HT1080 (cell line): ENCODE results near the gene C13orf46. TPM values are rescaled to one million over a fixed set of nuclear protein-coding genes. Genes with fewer than 3 reads are reported as not detected.

Experiments
- DNase-seq: peaks from one replicate; pipeline ENCODE4 v3.0.0-alpha.2; 2015; ENCODE audit warnings: low read depth
- total RNA-seq: library from RNA; depleted of rRNA; stranded (reverse); fragments of >200 nt; shearing (Covaris generic); gene quantifications from 2 replicates; pipeline ENCODE4 v1.2.3, GENCODE V29; 2014

The C13orf46 gene
- total RNA-seq, 1 experiment from 2014 or later = 0.23 TPM

DNA sequence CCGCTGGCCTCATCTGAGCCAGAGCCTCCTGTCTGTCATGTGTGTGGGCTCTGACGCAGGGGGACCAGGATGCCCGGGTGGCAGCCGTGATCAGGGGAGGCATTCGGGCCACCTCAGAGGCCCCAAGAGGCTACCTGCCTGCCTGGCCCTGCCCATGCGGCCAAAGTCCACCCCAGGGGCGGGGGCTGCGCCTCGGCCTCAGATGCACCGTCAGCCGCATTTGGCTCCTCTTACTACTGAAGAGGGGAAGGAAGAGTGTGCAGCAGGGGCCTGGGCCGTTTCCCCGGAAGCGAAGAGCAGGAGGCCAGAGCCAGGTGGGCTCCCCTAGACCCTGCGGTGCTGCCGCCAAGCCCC is 34.0 kb downstream of the C13orf46 start:
- no peak for DNase-seq

GRCh38 chr13:113939129-113939943 is 34.5 kb downstream of the C13orf46 start:
- no peak for DNase-seq

GRCh38 chr13:113938716-113939115 is 35.2 kb downstream of the C13orf46 start:
- DNase-seq = no peak

GRCh38 chr13:113938246-113938645 is 35.6 kb downstream of the C13orf46 start:
- DNase-seq = no peak

DNA sequence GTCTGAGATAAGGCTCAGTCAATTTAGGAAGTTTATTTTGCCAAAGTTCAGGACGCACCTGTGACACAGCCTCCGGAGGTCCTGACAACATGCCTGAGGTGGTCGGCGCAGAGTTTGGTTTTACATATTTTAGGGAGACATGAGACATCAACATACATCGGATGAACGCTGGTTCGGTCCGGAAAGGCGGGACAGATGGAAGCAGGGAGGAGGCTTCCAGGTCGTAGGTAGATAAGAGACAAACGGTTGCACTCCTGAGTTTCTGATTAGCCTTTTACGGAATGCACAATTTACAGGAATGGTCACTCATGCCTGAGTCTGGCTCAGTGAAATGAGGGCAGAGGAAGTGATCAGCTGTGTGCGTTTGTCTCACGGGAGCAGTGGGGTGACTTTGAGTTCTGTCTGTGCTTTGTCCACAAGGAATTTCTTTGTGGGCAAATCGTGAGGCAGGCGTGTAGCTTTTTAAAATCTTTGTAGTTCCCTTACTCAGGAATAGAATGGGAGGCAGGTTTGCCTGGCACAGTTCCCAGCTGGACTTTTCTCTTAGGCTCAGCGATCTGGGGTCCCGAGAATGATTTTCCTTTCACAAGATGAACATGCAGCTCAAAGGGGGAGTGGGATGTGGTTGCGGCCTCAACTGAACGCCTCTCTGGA is 36.2 kb downstream of the C13orf46 start:
- DNase-seq = no peak

GRCh38 chr13:113937073-113937472 is 36.8 kb downstream of the C13orf46 start:
- DNase-seq = no peak

DNA sequence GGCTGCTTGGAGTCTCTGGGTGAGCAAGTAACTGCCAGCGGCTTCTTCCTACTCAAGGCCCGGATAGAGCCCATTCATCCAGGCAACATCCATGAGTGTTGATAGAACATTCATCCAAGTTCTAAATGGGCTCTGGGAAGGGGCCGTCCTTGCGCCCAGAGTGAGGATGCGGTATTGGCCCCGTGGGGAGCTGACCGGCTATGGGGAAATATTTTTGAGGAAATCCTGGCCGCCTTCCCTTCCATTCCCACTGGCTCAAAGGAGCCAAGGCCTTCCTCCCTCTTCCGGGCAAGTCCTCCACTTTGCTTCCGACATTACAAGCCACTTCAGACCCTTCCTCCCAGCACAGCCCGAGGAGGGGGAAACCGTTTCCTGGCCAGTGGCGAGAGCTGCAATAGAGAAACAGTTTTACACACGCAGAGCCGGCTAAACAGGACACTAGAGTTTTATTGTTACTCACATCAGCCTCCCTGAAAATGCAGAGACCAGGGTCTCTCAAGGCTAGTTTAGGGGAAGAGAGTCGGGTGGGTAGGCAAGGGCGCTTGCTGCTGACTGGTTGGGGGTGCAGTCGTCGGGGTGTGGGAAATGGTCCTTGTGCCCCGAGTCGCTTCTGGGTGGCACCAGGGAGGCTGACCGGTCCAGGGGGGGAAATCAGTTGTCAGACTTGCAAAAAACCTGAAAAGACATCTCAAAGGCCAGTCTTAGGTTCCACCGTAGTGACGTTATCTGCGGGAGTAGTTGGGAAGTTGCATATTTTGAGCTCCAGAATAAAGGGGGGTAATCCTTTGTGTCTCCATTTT is 37.5 kb downstream of the C13orf46 start:
- no peak for DNase-seq

- DNase-seq = no peak
Observed at GRCh38 chr13:113935001-113935844, 38.7 kb downstream of the C13orf46 start.

GRCh38 chr13:113934576-113934975 is 39.3 kb downstream of the C13orf46 start:
- no peak for DNase-seq

DNA sequence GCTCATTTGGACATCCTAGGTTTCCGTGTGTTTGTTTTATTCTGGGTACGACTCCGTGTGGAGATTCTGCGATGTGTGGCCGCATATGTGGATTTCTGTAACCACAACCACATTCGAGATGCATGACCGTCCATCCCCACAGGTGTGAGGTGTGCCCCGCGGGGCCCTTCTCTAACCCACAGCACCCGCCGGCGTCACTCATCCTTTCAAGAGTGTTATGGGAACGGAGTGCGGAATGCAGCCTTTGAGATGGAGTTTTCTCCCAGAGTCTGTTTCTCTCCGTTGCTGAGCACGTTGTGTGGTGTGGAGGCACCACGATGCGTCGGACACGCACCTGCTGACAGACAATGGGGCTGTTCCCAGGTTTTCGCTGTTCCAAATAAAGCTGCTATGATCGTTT is 40.0 kb downstream of the C13orf46 start:
- DNase-seq = no peak

DNA sequence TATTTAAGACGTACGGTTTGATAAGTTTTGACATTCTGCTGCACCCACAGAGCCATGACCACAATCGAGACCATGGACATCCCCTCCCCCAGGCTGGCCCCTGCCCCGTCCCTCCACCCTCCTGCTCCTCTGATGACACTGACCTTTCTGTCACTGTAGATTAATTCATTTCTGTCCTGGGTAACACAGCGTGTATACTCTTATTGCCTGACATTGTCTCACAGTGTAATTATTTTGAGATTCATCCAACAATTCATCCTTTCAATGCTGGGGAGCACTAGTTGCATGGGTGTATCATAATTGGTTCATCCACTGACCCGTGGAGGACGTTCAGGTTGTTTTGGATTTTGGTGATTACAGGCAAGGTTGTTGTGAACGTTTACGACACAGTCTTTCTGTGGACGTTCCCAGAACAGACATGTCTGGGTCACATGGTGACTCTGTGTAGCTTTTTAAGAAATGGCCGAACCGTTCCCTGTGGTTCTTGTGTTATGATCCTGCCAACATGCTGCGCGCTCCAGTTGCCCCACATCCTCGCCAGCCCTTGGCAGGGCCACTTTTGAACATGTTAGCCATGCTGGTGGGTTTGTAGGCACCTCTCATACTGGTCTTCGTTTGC is 41.9 kb downstream of the C13orf46 start:
- no peak for DNase-seq

DNA sequence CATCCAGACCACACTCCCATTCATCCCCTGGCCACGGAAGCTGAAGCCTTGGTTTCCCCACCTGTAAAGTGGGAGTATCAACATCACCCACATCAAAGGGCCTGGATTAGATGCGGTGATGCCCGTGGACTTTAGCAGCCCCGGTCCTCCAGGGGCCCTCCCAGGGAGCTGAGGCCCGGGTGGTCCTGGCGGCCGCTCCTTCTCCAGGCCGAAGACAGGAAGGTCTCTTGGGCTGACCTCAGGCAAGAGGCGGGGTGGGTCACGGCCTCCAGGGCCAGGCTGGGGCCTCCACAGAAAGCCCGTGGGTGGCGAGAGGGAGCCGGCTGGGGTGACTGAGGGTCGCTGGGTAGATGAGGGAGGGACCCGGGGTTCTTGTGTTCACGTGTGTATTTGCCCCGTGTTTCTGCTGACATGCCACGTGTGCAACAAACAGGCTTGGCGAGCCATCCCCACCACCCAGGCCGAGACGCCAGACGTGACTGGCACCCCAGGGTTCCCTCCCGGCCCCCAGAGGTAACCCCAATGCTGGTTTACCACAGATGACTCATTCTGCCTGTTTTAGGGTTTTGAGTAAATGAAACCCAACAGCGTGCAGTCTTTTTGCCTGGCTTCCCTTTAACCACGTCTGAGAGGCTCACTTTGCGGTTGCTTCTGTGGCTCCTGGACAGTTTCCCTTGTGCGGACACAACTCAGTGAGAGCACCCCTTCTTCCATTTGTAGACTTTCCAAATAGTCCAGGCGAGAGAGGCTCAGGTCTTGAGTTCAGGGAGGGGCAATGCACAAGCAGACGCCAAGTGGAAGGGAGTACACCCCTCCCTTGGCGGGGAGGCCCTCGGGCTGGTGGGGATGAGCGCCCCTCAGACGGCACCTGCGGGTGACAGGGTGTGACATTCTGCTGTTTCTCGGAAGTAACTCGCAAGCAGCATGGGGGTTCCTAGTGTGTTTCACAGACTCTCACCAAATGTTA is 42.9 kb downstream of the C13orf46 start:
- no peak for DNase-seq

DNA sequence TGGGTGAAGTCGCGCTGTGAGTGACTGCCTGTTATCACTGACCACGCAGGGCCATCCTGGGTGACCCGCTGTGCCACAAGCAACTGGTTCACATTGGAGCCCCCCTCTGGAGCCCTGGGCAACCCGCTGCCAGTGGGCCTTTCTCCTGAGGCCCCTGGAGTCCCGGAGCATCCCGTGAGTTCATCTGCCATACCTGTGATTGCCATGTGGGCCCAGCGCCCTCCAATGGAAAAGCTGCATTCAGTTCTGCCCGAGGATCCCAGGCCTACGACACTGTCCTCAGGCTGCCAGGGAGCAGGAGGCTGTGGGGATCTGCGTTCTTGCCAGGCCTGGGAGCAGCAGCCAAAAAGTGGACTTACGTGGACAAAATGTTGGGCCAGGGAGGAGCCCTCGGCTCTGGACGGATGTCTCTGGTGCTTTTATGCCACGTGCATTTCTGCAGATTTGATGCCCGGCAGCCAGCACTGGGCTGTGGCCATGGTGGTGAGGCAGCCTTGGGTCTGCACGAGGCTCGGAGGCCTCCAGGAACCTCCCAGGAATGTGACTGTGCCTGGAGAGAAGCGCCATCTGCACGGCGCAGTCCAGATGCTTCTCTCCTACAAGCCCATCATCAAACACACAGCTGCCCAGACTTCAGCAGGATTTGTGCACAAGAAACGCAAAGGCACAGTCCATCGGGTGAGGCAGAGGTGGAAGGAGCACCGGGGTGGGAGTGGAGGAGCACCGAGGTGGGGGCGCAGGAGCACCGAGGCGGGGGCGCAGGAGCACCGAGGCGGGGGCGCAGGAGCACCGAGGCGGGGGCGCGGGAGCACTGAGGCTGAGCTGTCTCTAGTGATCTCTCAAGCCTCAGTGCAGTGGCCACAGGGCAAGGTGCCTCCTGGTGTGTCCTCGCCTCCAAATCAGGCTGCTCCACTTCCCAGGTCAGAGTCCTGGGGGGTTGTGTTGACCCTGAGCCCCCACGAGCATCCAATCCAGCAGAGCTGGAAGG is 44.0 kb downstream of the C13orf46 start:
- DNase-seq = no peak

GRCh38 chr13:113928685-113929627 is 44.9 kb downstream of the C13orf46 start:
- no peak for DNase-seq

GRCh38 chr13:113927661-113928581 is 46.0 kb downstream of the C13orf46 start:
- peak; percentile 75 for DNase-seq
